Measurements from ENCODE around the gene ELANE. TPM values are rescaled to one million over a fixed set of nuclear protein-coding genes. Genes with fewer than 3 reads are reported as not detected.

Gene ELANE
- total RNA-seq, 2 experiments from 2014 or later, result not detected

- DNase-seq, result no peak
- H3K9me3 Mint-ChIP-seq, result no peaks in the 10 kb centered on the region
- no peaks in the 10 kb centered on the region for H3K27me3 Mint-ChIP-seq
- H3K4me1 Mint-ChIP-seq, result peaks cover 10% of the 10 kb centered on the region
- no peak overlapping the region for H3K4me3 Mint-ChIP-seq
- no peak overlapping the region for H3K27ac Mint-ChIP-seq
- peaks cover 1% of the 10 kb centered on the region for H3K36me3 Mint-ChIP-seq
These were observed 47.9 kb downstream of the ELANE start for GRCh38 chr19:900043-900301.

DNA sequence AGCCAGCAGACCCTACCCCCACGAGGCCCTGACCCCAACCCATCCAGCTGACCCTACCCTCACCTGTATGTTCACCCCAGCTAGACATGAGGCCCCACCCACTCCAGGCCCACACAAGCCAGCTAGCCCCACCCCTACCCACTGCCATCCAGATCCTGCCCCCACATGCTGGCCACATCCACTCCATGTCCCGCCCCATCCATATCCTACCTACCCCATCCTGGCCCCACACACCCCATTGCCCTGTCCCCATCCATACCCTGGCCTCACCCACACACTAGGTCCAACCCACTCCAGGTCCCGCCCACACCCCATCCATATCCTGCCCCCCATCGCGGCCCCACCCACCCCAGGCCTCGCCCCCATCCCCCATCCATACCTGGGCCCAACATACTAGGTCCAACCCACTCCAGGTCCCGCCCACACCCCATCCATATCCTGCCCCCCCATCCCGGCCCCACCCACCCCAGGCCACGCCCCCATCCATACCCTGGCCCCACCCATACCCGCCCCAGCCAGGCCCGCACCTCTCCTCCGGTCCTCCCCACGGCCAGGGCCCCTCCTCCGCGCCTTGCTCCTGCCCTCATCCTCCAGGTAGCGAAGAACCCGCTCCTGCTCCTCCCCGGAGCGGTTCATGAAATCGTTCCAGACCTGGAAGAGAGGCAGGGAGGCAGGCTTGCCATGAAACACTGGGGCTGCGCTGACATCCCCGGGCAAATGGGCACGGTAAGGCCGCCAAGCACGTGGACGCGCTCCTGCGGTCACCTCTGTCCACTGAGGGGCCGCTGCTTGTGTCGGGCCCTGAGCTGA is 48.4 kb downstream of the ELANE start:
- no peak overlapping the region for H3K27ac Mint-ChIP-seq
- H3K4me1 Mint-ChIP-seq, result peaks cover 11% of the 10 kb centered on the region
- no peaks in the 10 kb centered on the region for H3K27me3 Mint-ChIP-seq
- DNase-seq, result no peak
- peaks cover 1% of the 10 kb centered on the region for H3K36me3 Mint-ChIP-seq
- no peak overlapping the region for H3K4me3 Mint-ChIP-seq
- H3K9me3 Mint-ChIP-seq, result no peaks in the 10 kb centered on the region

- H3K27ac Mint-ChIP-seq, result no peak overlapping the region
- no peaks in the 10 kb centered on the region for H3K9me3 Mint-ChIP-seq
- peaks cover 17% of the 10 kb centered on the region for H3K4me1 Mint-ChIP-seq
- H3K36me3 Mint-ChIP-seq, result peaks cover 3% of the 10 kb centered on the region
- H3K4me3 Mint-ChIP-seq, result no peak overlapping the region
- no peaks in the 10 kb centered on the region for H3K27me3 Mint-ChIP-seq
- no peak for DNase-seq
These were observed 49.4 kb downstream of the ELANE start for GRCh38 chr19:901216-902092.

DNA sequence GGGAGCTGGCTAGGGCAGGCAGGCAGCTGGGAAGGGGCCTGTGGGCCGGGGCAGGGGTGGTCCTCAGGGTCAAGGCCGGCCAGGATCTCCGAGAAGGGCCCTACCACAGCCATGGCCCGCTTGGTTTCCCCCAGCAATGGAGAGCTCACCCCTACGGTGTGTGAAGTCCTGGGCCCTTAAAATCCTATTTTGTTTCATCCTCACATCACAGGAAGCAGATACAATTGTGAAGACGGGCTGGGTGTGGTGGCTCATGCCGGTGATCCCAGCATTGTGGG is 49.9 kb downstream of the ELANE start:
- Mint-ChIP-seq H3K36me3 (peaks cover 3% of the 10 kb centered on the region), H3K4me1 (peaks cover 23% of the 10 kb centered on the region), H3K27ac (no peak overlapping the region), H3K9me3 (no peaks in the 10 kb centered on the region), H3K4me3 (no peak overlapping the region), H3K27me3 (no peaks in the 10 kb centered on the region)
- DNase-seq, result no peak

- Mint-ChIP-seq H3K36me3 (peaks cover 3% of the 10 kb centered on the region), H3K4me3 (no peak overlapping the region), H3K27ac (no peak overlapping the region), H3K27me3 (no peaks in the 10 kb centered on the region), H3K4me1 (peaks cover 29% of the 10 kb centered on the region), H3K9me3 (no peaks in the 10 kb centered on the region)
- DNase-seq, result no peak
These were observed 50.5 kb downstream of the ELANE start for GRCh38 chr19:902446-903226.

DNA sequence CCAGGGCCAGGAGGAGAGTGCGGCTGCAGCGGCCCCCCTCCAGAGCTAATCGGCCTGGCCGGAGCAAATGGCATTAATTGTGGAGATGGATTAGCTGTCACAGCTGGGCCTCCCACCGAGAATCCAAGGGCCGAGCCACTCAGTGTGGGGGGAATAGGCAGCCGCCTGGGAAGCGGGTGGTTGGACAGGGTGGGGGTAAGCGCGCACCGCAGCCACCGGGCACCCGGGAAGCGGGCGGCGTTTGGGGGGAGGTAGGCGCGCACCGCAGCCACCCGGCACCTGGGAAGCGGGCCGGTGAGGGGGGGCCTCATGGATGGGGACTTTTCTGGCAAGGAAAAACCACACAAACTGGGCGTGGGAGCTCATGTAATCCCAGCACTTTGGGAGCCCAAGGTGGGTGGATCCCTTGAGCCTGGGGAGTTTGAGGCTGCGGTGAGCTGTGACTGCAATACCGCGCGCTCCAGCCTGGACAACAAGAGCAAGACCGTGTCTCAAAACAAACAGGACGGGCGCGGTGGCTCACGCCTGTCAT is 51.2 kb downstream of the ELANE start:
- Mint-ChIP-seq H3K4me1 (peaks cover 30% of the 10 kb centered on the region), H3K27me3 (no peaks in the 10 kb centered on the region), H3K27ac (no peak overlapping the region), H3K36me3 (peaks cover 4% of the 10 kb centered on the region), H3K9me3 (no peaks in the 10 kb centered on the region), H3K4me3 (no peak overlapping the region)
- no peak for DNase-seq

- DNase-seq, result no peak
- H3K4me1 Mint-ChIP-seq, result peaks cover 42% of the 10 kb centered on the region
- H3K27me3 Mint-ChIP-seq, result no peaks in the 10 kb centered on the region
- H3K36me3 Mint-ChIP-seq, result peaks cover 7% of the 10 kb centered on the region
- no peaks in the 10 kb centered on the region for H3K9me3 Mint-ChIP-seq
- no peak overlapping the region for H3K4me3 Mint-ChIP-seq
- no peak overlapping the region for H3K27ac Mint-ChIP-seq
These were observed 52.4 kb downstream of the ELANE start for GRCh38 chr19:904545-904944.

Other genes starting within 250 kb of the ELANE start
- gene POLRMT, start 218.8 kb upstream of the ELANE start, total RNA-seq, result 10 to 100 TPM; 73.3 to 74.6 TPM
- gene FGF22, start 212.4 kb upstream of the ELANE start, total RNA-seq, result not detected
- gene RNF126, start 189.1 kb upstream of the ELANE start, total RNA-seq, result 100 to 1,000 TPM; 106 to 108 TPM
- gene FSTL3, start 175.9 kb upstream of the ELANE start, total RNA-seq, result 1 to 10 TPM; 6.2 to 6.5 TPM
- gene PRSS57, start 156.9 kb upstream of the ELANE start, total RNA-seq, result not detected
- not detected for gene PALM, start 143.4 kb upstream of the ELANE start, total RNA-seq
- gene MISP, start 101.2 kb upstream of the ELANE start, total RNA-seq, result under 1 TPM in 1 of 2 experiments, not detected in 1; 0.10 TPM
- 100 to 1,000 TPM; 799 to 818 TPM for gene PTBP1, start 54.9 kb upstream of the ELANE start, total RNA-seq
- gene PLPPR3, start 30.3 kb upstream of the ELANE start, total RNA-seq, result not detected
- gene AZU1, start 24.5 kb upstream of the ELANE start, total RNA-seq, result not detected
- not detected for gene PRTN3, start 11.3 kb upstream of the ELANE start, total RNA-seq
- gene CFD, start 7.4 kb downstream of the ELANE start, total RNA-seq, result 1 to 10 TPM; 1.8 TPM
- gene MED16, start 40.9 kb downstream of the ELANE start, total RNA-seq, result 10 to 100 TPM; 39.8 to 40.3 TPM
- gene RNU6-9, start 41.2 kb downstream of the ELANE start, total RNA-seq, result not detected
- gene R3HDM4, start 60.9 kb downstream of the ELANE start, total RNA-seq, result 10 to 100 TPM; 50.5 to 51.7 TPM
- gene KISS1R, start 65.0 kb downstream of the ELANE start, total RNA-seq, result 10 to 100 TPM; 12.2 to 13.3 TPM
- 10 to 100 TPM; 10.2 to 11.8 TPM for gene ARID3A, start 73.7 kb downstream of the ELANE start, total RNA-seq
- gene WDR18, start 132.0 kb downstream of the ELANE start, total RNA-seq, result 100 to 1,000 TPM; 126 to 127 TPM
- not detected for gene GRIN3B, start 148.1 kb downstream of the ELANE start, total RNA-seq
- 100 to 1,000 TPM; 136 to 138 TPM for gene TMEM259, start 168.8 kb downstream of the ELANE start, total RNA-seq
- not detected for gene RNU6-2, start 169.2 kb downstream of the ELANE start, total RNA-seq
- gene CNN2, start 174.3 kb downstream of the ELANE start, total RNA-seq, result 10 to 100 TPM; 76.0 to 80.5 TPM
- gene ABCA7, start 187.8 kb downstream of the ELANE start, total RNA-seq, result 10 to 100 TPM in 1 of 2 experiments, 1 to 10 TPM in 1; 9.8 to 11.2 TPM
- gene ARHGAP45, start 214.9 kb downstream of the ELANE start, total RNA-seq, result 100 to 1,000 TPM; 113 to 122 TPM
- 100 to 1,000 TPM; 290 to 291 TPM for gene POLR2E, start 243.1 kb downstream of the ELANE start, total RNA-seq

Data from activated naive CD8-positive, alpha-beta T cell treated with anti-CD3 and anti-CD28 coated beads for 36 hours (primary cell).